Measurements from ENCODE around the gene TTC33.
"Not testable (repeated sequence)": the region's sequence is repeated elsewhere in the genome, so short reads cannot be mapped to it uniquely, and the experiment has no call there.

TTC33 gene

GRCh38 chr5:40680741-40681362, 74.9 kb downstream of the TTC33 start:
- peak in 1 of 2 donors; percentile 28 for DNase-seq (ENCODE audit: extremely low read depth in 1 of 2, low read depth in 1 of 2)

DNA sequence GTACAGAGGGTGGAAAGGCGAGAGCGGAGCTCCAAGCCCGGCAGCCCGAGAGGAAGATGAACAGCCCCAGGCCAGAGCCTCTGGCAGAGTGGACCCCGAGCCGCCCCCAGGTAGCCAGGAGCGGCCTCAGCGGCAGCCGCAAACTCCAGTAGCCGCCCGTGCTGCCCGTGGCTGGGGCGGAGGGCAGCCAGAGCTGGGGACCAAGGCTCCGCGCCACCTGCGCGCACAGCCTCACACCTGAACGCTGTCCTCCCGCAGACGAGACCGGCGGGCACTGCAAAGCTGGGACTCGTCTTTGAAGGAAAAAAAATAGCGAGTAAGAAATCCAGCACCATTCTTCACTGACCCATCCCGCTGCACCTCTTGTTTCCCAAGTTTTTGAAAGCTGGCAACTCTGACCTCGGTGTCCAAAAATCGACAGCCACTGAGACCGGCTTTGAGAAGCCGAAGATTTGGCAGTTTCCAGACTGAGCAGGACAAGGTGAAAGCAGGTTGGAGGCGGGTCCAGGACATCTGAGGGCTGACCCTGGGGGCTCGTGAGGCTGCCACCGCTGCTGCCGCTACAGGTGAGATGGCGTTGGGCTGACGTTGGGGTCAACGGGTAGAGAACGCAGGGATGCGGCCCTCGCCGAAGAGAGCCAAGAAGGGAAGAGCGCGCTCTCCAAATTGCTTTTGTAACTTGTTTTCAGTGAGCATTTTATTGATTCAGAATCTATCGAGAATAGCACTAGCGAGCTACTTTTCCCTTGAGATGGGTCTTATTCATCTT, 75.7 kb downstream of the TTC33 start, which contains the start of gene PTGER4:
TSS of gene PTGER4 (plus strand) at position 3 of the 769 bp plus-strand sequence. CDS start 1,079 bp downstream, outside the sequence.
- DNase-seq (ENCODE audit: extremely low read depth in 1 of 2, low read depth in 1 of 2), result no peak

- DNase-seq (ENCODE audit: extremely low read depth in 1 of 2, low read depth in 1 of 2), result peak; percentile 86 to 91
Observed at GRCh38 chr5:40679148-40679912, 76.4 kb downstream of the TTC33 start.

GRCh38 chr5:40678460-40679147, 77.2 kb downstream of the TTC33 start:
- no peak for DNase-seq (ENCODE audit: extremely low read depth in 1 of 2, low read depth in 1 of 2)

GRCh38 chr5:40678026-40678425, 77.7 kb downstream of the TTC33 start:
- DNase-seq (ENCODE audit: extremely low read depth in 1 of 2, low read depth in 1 of 2), result no peak

GRCh38 chr5:40677456-40677855, 78.3 kb downstream of the TTC33 start:
- no peak for DNase-seq (ENCODE audit: extremely low read depth in 1 of 2, low read depth in 1 of 2)

DNA sequence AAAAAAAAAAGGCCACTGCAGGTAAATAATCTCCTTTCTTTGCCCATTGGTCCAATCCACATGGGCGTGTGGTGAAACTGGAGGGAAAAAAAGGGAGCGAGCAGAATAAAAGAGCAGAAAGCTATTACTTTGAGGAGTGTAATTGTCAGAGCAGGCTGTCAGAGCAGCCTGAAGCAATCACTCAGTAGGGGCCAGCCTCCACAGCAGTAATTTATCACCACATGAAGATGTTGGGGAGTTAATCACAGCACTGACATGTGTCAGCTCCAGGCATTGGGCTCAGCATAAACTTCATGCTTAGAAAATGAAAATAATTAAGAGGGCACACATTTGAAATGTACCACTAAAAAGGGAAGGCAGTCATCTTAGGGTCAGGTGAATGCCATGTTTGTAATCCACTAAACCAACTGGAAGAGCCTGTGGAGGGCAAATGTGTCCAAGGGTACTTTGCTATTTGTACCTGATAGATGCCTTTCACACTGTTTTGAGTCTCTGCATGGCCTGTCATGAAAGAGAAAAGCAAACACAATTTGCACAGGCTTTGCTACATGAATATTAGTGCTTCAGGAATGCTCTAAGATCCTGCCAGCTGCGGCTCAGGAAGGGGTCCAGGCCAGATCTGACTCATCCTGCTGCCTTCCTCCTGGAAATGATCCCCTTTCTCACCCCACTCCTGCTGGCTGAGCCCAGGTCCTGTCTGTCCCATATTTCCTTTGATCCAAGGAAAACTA, 79.0 kb downstream of the TTC33 start:
- no peak for DNase-seq (ENCODE audit: extremely low read depth in 1 of 2, low read depth in 1 of 2)

DNA sequence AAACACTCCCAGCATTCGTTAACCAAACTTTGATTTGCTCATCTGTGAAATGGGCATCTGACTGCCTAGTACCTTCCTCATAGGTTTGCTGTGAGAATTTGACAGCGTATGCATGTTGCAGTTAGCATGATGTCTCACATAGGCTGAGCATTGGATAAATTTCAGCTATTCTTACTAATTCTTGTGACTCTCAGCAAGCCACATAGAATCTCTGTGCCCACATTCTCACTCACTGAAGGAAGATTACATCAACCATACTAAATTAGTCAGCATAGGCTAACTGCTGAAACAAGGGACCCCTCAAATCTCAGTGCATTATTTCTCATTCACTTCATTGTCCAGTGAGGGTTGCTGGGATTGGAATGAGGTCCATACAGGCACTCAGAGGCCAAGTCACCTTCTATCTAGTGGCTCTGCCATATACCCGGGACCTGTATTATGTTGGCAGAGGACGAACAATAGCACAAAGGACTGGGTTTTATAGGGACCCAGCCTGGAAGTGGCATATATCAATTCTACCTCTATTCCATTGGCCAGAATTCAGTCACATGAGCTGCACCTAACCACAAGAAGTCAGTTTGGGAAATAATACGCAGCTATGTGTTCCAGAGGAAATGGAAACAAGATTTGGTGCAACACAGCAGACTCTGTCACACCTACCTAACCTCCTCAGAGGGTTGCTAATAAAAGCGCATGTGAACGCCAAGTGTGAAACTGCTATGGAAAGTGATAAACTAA, 80.2 kb downstream of the TTC33 start:
- DNase-seq (ENCODE audit: extremely low read depth in 1 of 2, low read depth in 1 of 2), result no peak

- DNase-seq (ENCODE audit: extremely low read depth in 1 of 2, low read depth in 1 of 2), result no peak
Observed at GRCh38 chr5:40674661-40675235, 81.0 kb downstream of the TTC33 start.

DNA sequence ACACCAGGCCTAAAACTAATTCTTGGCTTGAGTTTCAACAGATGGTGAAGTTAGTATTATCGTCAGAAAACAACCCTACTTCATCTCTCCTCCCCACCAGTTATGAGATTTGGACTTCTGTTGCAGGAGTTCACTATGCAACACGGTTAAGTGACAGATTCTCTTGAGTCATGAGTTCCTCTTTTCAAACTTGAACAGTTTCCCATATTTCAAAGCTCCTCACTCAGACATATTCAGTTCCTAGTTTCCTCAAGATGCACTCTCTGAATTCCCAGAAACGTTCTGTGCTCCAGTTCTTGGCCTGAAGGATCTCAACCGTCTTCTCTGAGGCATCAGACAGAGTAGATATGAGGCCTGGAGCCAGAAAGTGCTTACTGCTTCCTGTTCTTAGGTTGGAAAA, 83.3 kb downstream of the TTC33 start:
- no peak for DNase-seq (ENCODE audit: extremely low read depth in 1 of 2, low read depth in 1 of 2)

- DNase-seq (ENCODE audit: extremely low read depth in 1 of 2, low read depth in 1 of 2), result no peak
Observed at GRCh38 chr5:40669606-40670390, 86.0 kb downstream of the TTC33 start.

DNA sequence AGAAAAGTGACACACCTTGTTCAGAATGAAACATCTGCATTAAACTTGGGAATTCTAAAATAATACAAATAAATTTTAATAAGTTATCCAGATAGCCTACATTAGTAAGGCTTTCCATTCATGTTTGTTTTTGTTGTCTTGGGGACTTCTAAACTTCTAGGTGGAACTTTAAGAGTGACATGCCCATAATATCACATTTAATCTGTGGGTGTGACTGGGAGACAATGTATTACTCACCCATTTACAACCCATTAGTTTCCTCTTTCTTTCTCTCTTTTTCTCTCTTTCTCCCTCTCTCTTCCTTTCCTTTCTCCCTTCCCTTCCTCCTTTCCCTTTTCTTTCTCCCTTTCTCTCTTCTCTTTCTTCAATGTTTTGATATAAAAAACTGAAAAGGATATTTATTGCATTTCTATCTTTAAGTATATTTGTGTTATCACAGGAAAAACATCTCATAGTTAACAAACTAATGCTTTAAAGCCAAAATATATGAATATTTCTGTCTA, 88.5 kb downstream of the TTC33 start:
- DNase-seq (ENCODE audit: extremely low read depth in 1 of 2, low read depth in 1 of 2), result no peak

GRCh38 chr5:40666657-40667056, 89.1 kb downstream of the TTC33 start:
- DNase-seq (ENCODE audit: extremely low read depth in 1 of 2, low read depth in 1 of 2), result no peak

- DNase-seq (ENCODE audit: extremely low read depth in 1 of 2, low read depth in 1 of 2), result no peak
Observed at GRCh38 chr5:40665635-40666298, 90.0 kb downstream of the TTC33 start.

GRCh38 chr5:40660751-40661150, 95.0 kb downstream of the TTC33 start:
- no peak for DNase-seq (ENCODE audit: extremely low read depth in 1 of 2, low read depth in 1 of 2)

GRCh38 chr5:40656766-40657165, 99.0 kb downstream of the TTC33 start:
- no peak for DNase-seq (ENCODE audit: extremely low read depth in 1 of 2, low read depth in 1 of 2)

GRCh38 chr5:40656091-40656490, 99.7 kb downstream of the TTC33 start:
- not testable (repeated sequence) for DNase-seq (ENCODE audit: extremely low read depth in 1 of 2, low read depth in 1 of 2)

GRCh38 chr5:40655138-40655537, 100.6 kb downstream of the TTC33 start:
- DNase-seq (ENCODE audit: extremely low read depth in 1 of 2, low read depth in 1 of 2), result no peak

Measured in activated CD8-positive, alpha-beta memory T cell treated with anti-CD3 and anti-CD28 coated beads for 1 hour (primary cell).